Left kidney (tissue), 2 donors: Measurements from ENCODE around the gene G6PD. TPM values are rescaled to one million over a fixed set of nuclear protein-coding genes. Genes with fewer than 3 reads are reported as not detected.
"Not testable (repeated sequence)": the region's sequence is repeated elsewhere in the genome, so short reads cannot be mapped to it uniquely, and the experiment has no call there.

ENCODE experiments used
- DNase-seq: peaks from one replicate; pipeline ENCODE4 v3.0.0-alpha.2; 2013
- polyA plus RNA-seq: library from polyadenylated mRNA; unstranded; fragments of 120-200 nt; gene quantifications from one replicate; pipeline ENCODE4 v1.2.1, GENCODE V29; 2013; ENCODE audit not compliant: insufficient read length

The G6PD gene
- polyA plus RNA-seq, 1 donor: 41.7 TPM

DNA sequence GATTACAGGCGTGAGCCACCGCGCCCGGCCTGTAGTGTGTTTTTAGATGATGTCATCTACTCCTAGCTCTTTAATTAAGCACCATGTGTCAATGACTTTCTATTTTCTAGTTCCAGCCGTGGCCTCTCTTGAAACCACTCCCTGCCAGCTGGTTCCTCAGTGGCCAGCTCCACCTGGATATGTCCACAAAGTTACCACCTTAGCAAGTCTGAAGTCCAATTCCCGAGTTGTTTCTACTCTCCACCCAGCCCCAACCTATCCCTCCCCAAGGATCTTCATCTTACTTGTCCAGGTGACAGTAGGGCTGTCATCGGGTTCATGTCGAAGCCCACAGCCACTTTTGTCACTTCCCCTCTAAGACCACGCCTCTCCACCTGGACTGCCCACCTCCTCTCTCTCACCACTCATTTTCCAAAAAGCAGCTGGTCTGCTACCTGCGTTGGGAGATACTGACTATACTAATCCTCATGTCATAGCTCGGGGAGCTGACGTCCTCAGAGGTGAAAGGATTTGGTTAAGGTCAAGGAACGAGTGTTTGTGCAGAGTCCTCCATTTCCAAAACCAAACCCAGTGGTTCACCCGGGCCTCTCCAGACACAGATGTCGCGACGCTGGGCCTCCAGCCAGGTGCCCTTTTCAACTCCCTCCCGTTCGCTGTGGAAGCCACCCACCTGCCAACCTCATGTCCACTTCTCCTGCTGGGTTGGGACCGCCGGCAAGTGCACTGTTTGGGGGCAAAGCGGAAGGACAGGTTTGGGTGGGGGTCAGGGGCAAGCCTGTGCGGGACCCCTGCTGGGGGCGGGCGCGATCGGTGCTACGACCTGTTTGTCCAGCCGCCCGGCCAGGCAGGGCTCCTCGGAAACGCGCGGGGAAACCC lies 31.3 kb downstream of the G6PD start:
- no peak for DNase-seq

DNA sequence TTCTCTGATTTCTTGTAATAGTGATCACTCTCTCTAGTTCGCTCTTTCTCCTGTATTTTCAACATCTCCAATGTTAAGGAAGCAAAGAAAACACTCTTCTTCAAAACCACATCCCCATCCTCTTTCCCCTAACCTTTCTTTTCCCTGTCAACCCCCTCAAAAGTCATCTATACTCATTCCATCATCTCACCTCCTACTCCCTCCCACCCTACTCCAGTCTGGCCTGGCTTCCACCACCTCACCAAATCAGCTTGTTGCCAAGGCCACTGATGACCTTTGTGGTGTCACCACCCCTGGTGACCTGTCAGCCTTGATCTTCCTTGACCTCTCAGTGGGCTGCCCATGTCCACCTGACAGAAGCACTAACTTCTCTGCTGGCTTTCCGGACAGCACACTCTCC lies 32.9 kb downstream of the G6PD start:
- no peak for DNase-seq

DNA sequence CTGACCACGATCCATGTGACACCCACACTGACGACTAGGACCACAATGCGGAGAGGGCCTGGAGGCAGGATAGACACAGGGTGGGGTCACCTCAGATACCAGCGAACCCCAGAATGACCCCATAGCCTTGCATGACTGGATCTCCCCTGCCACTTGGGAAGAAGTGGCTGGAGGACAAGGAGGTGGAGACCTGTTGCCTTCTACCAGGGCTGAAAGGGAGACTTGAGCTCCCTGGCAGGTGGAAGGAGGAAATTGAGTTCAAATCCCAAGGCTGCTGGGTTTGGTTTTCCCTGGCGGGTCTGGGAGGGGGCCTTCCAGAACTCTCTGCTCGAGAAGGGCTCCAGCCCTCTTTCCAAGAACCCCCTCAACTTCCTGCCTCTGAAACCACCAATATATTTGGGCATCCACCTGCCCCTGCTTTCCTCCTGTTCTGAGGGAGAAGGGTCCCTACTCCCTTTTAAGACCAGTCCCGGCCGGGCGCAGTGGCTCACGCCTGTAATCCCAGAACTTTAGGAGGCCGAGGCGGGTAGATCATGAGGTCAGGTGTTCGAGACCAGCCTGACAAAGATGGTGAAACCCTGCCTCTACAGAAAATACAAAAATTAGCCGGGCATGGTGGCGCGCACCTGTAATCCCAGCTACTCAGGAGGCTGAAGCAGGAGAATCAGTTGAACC lies 33.6 kb downstream of the G6PD start:
- DNase-seq: no peak

DNA sequence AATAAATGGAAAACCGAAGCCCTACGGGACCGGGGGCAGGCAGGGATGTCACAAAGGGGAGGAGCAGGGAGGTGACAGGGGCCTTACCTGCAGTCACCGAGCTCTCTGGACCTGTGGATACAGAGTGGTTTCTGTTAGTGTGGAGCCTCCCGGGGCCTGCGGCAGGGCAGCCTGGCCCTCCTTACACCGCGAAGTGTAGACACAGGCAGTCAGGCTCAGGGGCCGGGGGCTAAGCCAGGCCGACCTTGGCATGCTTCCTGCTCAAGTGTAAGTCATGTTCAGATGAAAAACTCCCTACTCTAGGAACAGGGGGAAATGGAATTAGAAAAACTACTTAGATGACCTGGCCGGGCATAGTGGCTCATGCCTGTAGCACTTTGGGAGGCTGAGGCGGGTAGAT lies 34.9 kb downstream of the G6PD start:
- DNase-seq: no peak

DNA sequence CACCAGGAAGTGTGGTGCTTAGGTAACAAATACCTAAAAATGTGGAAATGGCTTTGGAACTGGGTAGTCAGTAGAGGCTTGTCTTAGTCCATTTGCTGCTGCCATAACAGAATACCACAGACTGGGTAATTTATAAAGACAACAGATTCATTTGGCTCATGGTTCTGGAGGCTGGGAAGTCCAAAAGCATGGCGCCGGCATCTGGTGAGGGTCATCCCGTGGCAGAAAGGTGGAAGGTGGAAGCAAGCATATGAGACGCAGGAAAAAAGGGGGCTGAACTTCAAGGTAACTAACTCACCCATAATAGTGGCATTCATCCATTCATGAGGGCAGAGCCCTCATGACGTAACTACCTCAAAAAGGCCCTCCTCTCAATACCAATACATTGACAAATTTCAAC lies 37.2 kb downstream of the G6PD start:
- DNase-seq: no peak

DNA sequence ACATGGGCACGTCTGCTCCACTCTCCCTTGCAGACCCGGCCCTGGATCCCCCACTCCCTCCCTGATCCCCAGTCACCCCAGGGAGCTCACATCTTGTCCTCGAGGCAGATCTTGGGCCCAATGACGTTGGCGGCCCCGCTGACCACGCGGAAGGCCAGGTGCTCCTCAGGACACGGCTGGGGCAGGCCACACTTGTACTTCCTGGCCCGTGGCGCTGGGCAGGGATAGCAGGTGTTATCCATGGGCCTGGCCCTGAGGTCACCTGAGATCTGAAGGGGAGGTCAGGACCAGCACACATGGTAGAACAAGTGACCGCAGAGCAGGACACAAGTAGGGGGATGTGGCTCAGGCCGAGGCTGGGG lies 38.3 kb downstream of the G6PD start:
- DNase-seq: no peak

DNA sequence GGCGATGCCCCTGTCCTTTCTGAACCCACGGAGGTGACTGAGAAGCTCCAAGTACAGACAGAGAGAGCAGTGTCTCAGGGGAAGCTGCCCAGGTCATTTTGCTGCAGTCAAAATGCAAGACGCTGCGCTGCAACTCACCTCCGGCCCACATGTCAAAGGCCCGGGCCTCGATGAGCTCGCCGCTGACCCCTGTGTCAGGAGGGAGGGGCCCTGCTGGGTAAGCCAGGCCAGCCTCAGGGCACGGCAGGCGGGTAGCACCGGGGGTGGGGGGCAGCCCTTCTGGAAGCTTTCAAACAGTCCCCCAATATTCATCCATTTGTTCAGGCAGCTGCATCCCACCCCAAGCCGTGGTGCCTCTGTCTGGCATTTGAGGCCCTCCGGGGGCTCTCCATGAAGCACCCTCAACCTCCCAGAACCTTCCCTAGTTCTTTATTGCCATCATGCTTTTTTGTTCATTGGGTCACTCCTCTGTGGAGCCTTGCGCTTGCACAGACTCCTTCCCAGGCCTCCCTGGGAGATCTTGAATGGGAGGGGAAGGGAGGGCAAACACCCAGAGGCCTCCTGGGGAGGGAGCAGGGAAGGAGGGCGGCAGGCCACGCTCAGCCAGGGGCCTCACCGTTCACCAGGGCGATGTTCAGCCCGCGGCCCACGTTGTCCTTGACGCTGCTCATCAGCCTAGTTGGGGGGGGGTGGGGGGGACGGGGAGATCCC lies 38.8 kb downstream of the G6PD start:
- no peak for DNase-seq

DNA sequence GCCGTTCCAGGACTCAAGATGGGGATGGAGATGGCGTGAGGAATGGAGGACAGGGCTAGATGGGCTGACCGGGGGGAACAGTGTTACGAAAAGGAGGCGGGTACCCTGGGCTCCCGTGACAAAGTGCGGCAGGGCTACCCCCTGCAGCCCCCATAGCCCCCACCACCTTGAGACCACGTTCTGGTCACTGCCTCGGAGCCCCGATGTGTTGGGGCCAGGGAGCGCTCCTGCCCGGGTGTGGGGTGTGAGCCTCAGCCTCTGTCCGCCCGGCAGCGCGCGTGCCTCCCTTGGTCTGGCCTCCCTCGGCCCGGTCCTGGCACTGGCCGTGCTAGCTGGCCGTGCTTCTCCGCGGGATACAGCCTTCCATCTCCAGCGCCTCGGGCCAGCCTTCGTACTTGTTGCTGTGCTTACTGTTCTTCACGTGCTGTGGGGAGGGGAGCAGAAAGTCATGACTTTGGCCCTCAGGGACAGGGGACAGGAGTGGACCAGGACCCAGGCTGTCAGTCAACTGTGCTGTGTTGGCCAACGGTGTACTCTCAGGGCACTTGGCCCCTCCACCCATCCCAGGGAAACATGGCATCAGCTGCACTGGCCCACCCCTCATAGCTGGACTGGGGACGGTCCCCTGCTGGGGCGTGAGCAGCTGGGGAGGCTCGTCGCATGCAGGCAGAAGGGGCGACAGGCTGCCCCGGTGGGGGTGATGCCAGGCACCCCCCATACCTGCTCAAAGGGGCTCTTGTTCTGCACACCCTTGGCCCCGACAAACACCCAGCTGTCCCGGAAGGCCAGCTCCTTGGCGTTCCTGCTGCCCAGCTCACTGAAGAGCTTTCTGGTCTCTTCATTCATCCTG lies 39.9 kb downstream of the G6PD start:
- DNase-seq: no peak

DNA sequence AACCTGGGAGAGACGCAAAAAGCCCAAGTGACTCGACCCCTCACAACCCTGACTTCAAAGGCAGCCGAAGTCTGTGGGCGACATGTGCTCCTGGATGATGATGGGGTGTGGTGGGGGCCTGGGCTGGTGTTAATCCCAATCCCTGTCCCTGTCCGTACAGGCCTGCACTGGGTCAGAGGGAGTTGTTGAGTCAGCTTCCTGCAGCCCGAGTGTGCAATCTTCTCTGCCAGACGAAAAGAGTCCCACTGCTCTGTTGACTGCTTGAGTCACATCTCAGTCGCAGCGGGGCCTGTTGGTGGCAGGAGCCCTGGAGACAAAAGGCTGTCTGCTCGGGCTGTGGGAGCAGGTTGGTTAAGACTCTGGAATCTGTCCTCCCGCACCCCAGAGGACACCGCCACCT lies 40.9 kb downstream of the G6PD start:
- no peak for DNase-seq

DNA sequence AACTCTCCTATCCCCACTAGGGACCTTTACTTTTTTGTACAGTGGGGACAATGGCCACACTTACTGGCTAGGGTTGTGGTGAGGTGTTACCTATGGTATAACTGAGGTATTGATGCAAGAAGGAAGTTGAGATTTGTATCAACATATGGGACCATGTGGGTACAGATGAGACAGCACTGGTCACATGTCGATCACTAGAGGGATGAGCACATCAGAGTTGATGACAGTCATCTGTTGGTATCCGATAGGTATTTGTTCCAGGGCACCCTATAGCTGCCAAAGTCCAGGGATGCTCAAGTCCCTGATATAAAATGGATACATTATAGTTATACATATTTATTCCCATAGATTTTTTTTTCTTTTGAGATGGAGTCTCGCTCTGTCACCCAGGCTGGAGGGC lies 43.7 kb downstream of the G6PD start:
- no peak for DNase-seq

DNA sequence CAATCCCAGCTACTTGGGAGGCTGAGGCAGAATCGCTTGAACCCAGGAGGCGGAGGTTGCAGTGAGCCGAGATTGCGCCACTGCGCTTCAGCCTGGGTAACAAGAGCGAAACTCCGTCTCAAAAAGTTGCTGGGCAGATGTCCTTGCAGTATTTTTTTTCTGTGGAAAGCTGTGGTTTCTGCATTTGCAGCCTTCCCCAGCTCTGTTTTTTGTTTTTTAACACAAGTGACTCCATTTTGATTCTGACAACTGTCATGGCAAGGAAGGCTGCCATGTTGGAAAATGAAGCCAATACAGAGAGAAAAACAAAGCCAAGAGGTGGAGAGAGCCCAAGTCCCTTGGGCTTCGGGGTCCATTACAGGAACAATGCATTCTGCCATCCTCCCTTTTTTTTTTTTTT lies 44.5 kb downstream of the G6PD start:
- DNase-seq: no peak

DNA sequence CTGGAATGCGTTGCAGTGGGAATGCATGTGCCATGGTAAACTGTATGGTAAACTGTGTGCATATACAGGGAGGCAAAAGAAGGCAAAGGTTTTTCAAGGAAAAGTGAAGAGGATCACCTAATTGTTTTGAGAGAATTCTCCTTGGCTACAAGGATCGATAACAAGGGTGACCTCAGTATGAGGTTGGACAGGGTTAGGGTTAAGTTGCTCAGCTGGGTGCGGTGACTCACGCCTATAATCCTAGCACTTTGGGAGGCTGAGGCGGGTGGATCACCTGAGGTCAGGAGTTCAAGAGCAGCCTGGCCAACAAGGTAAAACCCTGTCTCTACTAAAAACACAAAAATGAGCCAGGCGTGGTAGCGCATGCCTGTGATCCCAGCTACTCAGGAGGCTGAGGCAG lies 45.2 kb downstream of the G6PD start:
- not testable (repeated sequence) for DNase-seq

DNA sequence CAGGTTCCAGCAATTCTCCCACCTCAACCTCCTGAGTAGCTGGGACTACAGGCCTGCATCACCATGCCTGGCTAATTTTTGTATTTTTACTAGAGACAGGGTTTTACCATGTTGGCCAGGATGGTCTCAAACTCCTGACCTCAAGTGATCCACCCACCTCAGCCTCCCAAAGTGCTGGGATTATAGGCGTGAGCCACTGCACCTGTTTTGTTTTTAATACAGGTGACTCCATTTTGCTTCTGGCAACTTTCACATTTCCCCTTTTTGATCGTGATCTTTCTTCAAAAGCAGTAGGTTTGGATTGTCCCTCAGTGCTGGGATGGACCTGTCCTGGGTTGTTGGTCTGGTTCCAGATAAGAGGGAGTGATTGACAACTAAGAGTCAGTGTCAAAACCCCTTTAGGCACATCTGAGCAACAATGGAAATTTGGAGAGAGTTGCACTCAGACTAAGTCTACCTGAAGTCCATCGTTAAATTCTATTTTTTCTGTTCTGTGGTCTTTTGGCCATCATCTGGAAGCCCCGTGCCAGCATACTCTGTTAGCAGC lies 50.0 kb downstream of the G6PD start:
- DNase-seq: not testable (repeated sequence)

DNA sequence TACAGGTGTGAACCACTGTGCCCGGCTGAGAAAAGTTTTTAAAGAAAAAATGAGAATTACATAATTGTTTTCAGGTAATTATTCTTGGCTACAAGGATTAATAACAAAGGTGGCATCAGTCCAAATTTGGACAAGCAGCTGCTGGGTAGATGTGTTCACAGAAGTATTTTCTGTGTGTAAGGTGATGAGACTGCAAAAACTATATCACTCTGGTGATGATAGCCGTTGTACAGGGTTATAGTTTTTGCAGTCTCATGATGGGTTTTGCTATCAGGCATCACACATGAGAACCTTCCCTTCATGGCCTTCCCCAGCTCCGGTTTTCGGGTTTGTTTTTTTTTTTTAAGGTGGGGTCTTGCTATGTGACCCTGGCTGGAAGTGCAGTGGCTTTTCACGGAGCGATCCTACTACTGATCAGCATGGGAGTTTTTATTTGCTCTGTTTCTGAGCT lies 51.1 kb downstream of the G6PD start:
- DNase-seq: no peak

DNA sequence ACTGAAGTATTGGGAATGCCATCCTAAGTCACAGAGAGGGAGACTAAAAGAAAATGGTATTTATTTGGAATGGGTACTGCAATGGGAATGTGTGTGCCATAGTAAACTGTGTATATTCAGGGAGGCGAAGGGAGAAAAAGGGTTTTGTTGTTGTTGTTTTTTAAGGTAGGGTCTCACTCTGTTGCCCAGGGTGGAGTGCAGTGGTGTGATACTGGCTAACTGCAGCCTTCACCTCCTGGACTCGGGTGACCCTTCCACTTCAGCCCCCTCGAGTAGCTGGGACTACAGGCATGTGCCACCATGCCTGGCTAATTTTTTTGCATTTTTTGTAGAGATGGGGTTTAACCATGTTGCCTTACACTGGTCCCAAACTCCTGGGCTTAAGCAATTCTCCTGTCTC lies 51.9 kb downstream of the G6PD start:
- DNase-seq: no peak

DNA sequence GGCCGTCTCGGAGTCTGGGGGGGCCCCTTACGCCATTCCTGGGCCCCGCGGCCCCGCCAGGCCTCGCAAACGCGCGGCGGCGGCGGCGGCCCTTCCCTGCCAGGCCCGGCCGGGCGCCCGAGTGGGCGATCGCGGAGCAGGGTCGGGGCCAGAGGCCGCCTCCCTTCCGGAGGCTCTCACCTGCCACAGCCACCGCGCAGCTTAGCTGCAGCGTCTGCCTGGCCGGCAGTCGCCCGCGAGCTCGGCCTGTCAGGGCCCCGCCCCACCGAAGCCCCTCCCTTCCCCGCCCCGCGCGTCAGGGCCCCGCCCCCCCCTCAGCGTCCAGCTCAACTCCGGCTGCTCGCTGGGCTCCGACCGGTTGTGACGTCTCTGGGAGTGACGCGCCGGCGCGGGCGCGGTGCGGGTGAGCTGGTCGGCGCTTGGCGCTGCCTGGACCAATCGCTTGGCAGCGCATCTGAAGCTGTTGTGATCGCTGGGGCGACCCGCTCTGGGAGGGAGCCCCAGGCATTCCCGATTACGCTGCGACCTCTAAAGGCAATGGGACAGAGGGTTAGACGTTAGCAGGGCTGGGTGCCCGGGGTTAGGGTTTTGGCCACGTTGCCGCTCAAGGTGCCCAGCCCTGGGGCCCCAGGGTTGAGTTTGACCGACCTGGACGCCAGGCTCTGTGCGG lies 56.1 kb downstream of the G6PD start, which contains the start of gene SLC10A3:
SLC10A3 (minus strand) TSS at position 216 of the 670 bp plus-strand sequence. CDS start 1,689 bp downstream, outside the sequence.
- DNase-seq: peak; percentile 84

DNA sequence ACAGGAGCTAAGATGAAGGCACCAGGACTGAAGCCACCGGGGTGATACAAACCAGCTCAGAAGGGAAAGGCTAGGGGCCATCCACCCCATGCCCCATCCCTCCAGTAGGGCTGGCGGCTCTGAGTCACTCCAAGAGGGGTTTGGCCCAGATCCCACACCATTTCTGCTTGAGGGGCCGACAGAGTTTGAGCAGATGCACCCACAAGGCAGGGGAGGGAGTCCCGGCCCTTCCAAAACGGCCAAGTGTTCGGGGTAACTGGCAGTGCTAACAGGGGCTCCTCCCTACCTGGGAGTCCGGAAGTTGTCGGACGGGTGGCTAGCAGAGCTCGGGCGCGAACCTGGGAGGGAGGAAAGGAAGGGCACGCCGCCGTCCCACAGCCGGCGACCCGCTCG lies 56.6 kb downstream of the G6PD start:
- DNase-seq: no peak

DNA sequence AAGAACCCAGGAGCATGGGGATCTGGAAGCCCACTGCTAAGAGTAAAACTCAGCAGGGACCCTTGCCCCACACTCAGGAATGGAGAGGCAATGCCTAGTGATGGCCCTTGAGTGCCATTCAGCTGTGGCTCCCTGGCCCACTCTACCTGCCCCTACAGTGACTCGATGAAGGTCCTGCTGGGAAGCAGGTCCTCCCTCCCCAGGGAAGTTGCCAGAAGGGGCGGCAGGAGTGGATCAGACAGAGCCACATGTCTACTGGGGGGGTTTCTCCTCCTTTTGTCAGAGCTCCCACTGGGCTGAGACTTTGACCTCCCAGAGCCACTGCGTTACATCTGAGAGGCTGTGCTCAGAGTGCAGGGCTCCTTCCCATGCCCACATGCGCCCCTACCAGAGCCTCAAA lies 57.5 kb downstream of the G6PD start:
- DNase-seq: no peak

DNA sequence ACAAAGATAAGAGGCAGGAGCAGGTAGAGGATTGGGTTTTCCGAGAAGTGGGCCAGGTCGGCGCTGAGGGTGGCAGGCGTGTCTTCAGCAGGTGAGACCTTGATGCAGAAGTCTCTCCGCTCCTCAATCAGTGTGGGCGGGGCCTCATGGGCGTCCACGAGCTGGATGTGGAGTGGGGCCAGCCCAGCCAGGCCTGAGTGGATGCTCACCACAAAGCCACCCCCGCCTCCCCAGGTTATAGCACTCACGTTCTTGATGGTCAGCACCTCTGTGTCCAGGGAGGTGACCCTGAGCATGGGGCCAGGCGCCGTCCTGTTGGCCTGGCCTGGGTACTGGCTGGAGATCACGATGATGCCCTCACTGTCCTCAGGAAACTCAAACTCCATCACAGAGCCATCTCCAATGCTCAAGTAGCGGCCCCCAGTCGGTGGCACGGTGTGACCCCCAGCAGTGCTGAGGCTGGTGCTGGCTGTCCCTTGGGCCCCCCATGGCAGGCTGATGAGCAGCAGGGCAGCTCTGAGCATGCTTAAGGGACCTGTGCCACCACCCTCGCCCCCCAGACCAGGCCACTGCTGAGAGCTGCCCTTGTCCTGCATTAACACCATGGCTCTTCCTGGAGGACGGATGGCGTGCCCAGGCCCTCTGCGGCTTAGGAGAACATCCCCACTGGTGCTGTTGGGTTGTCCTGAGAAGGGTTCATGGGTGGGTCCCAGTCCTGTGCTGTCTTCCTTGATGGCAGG lies 58.1 kb downstream of the G6PD start:
- DNase-seq: no peak
